Measurements from ENCODE around the gene LUM.
A peak's percentile ranks its signal among the peaks of the same experiment; 100 is the strongest.

Gene LUM

DNA sequence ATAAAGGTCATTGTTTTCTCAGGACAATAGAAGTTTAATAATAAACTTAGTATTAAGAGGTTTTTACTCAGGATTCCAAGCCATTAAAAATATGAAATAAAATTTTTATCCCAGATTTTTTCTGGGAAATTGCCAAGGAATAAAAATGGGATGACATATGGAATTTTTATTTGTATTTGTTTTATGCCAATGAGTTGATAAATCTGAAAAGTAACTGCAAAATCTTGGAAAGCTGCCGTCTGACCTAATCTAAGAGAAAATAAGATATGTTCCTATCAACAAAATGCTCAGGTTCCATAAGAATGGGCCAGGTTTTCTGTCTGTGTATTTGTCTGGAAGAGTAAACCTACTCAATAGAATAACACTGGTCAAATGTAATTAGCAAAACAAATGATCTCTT, 31.3 kb downstream of the LUM start:
- H3K4me3 ChIP-seq (ENCODE audit: low read depth, low read length), result no peak overlapping the region
- DNase-seq (ENCODE audit: low read depth), result no peak

GRCh38 chr12:91078501-91078900, 32.8 kb downstream of the LUM start:
- DNase-seq (ENCODE audit: low read depth), result no peak
- no peak overlapping the region for H3K4me3 ChIP-seq (ENCODE audit: low read depth, low read length)

- DNase-seq (ENCODE audit: low read depth), result no peak
- H3K4me3 ChIP-seq (ENCODE audit: low read depth, low read length), result no peak overlapping the region
These were observed 33.9 kb downstream of the LUM start for GRCh38 chr12:91077228-91077954.

GRCh38 chr12:91074851-91075250, 36.4 kb downstream of the LUM start:
- no peak overlapping the region for H3K4me3 ChIP-seq (ENCODE audit: low read depth, low read length)
- no peak for DNase-seq (ENCODE audit: low read depth)

DNA sequence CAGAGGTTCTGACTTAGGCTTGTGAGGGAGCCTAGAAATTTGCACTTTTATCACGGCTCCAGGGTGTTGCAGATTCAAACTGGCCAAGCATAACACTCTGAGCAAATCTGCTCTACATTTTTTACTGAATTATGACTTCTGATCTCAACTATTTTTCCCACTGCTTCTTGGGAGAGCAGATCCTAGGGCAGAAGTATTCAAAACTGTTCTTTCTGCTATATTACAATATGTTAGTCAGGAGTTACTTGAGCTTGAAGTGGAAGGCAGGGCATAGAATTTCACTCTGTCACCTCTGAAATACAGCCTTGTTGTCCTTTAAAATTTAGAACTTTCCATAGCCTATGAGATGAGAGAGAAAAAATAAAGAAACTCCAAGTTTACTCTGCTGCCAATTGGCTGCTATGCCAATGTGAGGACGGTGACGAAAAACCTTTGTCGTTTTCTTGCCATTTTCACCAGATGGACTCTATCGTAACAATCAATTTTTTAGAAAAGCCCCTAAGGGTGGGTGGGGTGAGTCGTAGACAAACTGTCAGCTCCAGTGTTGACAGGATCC, 37.1 kb downstream of the LUM start:
- no peak for DNase-seq (ENCODE audit: low read depth)
- no peak overlapping the region for H3K4me3 ChIP-seq (ENCODE audit: low read depth, low read length)

GRCh38 chr12:91073426-91073825, 37.9 kb downstream of the LUM start:
- H3K4me3 ChIP-seq (ENCODE audit: low read depth, low read length), result no peak overlapping the region
- DNase-seq (ENCODE audit: low read depth), result no peak

DNA sequence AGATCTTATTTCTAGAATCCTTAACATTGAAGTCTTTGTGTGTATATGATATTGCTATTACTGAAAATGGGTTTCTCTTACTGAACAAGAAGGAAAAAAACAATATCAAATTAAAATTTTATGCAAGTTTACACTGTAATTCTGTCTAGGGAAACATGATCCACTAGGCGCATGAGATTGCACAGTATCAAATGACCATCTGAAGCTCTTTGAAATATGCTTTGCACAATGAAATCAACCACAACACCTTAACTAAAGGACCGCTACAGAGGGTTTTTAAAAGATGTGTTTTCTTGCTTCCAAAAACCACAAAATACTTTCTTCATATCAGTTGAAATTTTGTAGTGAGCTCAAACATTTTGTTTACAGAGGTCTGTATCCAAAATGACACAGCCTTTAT, 38.4 kb downstream of the LUM start:
- no peak for DNase-seq (ENCODE audit: low read depth)
- H3K4me3 ChIP-seq (ENCODE audit: low read depth, low read length), result no peak overlapping the region

DNA sequence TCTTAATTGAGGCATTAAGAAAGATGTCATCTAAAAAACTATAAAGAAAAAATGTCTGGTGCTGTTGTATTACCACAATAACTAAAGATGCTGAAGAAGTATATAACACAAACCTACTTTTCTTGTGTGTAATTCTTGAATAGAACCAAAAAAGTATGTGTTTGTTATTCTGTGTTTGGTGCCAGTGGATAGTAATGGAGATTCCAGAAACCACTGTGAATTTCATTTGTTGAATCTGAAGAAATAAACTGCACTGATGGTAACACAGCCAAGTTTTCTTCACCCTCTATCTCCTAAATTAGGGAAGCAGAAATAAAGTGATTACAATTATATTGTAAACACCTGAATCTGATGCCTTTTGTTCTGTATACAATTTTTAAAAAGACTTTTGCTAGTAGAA, 40.4 kb downstream of the LUM start:
- no peak overlapping the region for H3K4me3 ChIP-seq (ENCODE audit: low read depth, low read length)
- DNase-seq (ENCODE audit: low read depth), result no peak

GRCh38 chr12:91065396-91065795, 45.9 kb downstream of the LUM start:
- DNase-seq (ENCODE audit: low read depth), result no peak
- H3K4me3 ChIP-seq (ENCODE audit: low read depth, low read length), result no peak overlapping the region

DNA sequence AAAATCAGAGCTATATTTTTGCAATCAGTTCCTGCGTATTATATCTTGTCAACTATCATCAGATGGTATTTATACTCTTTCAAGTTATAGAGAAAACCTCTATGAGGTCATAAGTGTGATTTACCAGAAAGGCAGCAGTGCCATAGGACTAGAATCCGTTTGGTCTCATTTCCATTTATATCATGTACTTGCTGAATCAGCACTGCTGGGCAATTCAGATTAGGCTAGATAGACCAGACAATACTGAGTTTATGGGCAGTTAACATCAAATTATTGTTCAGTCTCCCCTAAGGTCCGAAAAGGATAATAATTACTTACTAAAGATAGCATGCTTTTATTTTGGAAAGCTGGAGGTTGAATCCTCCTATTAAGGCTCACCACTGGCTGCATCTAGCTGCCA, 46.7 kb downstream of the LUM start:
- no peak for DNase-seq (ENCODE audit: low read depth)
- H3K4me3 ChIP-seq (ENCODE audit: low read depth, low read length), result no peak overlapping the region

GRCh38 chr12:91061091-91061490, 50.2 kb downstream of the LUM start:
- DNase-seq (ENCODE audit: low read depth), result no peak
- no peak overlapping the region for H3K4me3 ChIP-seq (ENCODE audit: low read depth, low read length)

- no peak for DNase-seq (ENCODE audit: low read depth)
- no peak overlapping the region for H3K4me3 ChIP-seq (ENCODE audit: low read depth, low read length)
These were observed 52.1 kb downstream of the LUM start for GRCh38 chr12:91059211-91059610.

- DNase-seq (ENCODE audit: low read depth), result no peak
These were observed 52.5 kb downstream of the LUM start for GRCh38 chr12:91058786-91059185.

GRCh38 chr12:91057368-91058165, 53.7 kb downstream of the LUM start, which contains the start of gene KERA:
TSS of gene KERA (minus strand) at chr12:91058024. CDS start at chr12:91056281, 1,743 bp downstream.
- H3K4me3 ChIP-seq (ENCODE audit: low read depth, low read length), result no peak within 1 kb of the TSS
- DNase-seq (ENCODE audit: low read depth), result no peak

More at GRCh38 chr12:91058786-91059185, 52.5 kb downstream of the LUM start:
- H3K4me3 ChIP-seq (ENCODE audit: low read depth, low read length), result no peak overlapping the region

DNA sequence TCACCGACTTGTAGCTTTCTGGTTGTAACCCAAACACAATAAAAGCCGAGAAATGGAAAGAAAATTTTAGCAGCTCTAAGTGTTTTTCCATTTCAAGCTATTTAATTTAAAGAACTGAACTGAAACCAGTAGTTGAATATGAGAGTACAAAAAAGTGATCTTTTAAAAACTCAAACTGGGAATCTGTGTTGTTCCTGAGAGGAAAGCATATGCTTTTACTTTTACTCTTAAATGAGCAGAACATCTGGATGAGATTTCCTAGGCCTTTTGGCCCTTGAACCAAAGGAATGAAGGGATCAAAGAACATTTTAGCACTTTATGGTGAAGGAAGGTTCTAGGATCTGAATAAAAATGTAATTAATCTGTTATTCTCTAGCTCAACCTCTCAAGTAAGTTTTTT, 54.8 kb downstream of the LUM start:
- no peak for DNase-seq (ENCODE audit: low read depth)

GRCh38 chr12:91055976-91056375, 55.3 kb downstream of the LUM start:
- DNase-seq (ENCODE audit: low read depth), result no peak
- no peak overlapping the region for H3K4me3 ChIP-seq (ENCODE audit: low read depth, low read length)

More for the DNA sequence above, 54.8 kb downstream of the LUM start:
- H3K4me3 ChIP-seq (ENCODE audit: low read depth, low read length), result no peak overlapping the region

GRCh38 chr12:91053951-91054715, 57.2 kb downstream of the LUM start:
- DNase-seq (ENCODE audit: low read depth), result peak; percentile 60
- no peak overlapping the region for H3K4me3 ChIP-seq (ENCODE audit: low read depth, low read length)
